Stimulated activated CD4-positive, alpha-beta T cell treated with anti-CD3 and anti-CD28 coated beads, Interleukin-2, amount 100 ng/mL, for 48 hours (primary cell): ENCODE measurements around the gene MANSC1.
"Not testable (repeated sequence)": the region's sequence is repeated elsewhere in the genome, so short reads cannot be mapped to it uniquely, and the experiment has no call there.

Source experiments
- DNase-seq, 2 donors: peaks; one replicate each; pipeline ENCODE4 v3.0.0-alpha.2; 2020

The MANSC1 gene

GRCh38 chr12:12365446-12365802 is 15.4 kb upstream of the MANSC1 start:
- DNase-seq: no peak

- no peak for DNase-seq
Measured at GRCh38 chr12:12364787-12365445, 14.9 kb upstream of the MANSC1 start.

- DNase-seq: no peak
Measured at GRCh38 chr12:12358528-12358927, 8.5 kb upstream of the MANSC1 start.

GRCh38 chr12:12357719-12358461 is 7.8 kb upstream of the MANSC1 start:
- DNase-seq: peak in 1 of 2 donors; percentile 23

- DNase-seq: peak; percentile 95 to 98
Measured at GRCh38 chr12:12356896-12357718, 7.1 kb upstream of the MANSC1 start, which contains the start of gene BORCS5. Gene BORCS5 (plus strand): TSS chr12:12357078. CDS start chr12:12357452, 374 bp downstream.

- no peak for DNase-seq
Measured at GRCh38 chr12:12356467-12356895, 6.4 kb upstream of the MANSC1 start.

GRCh38 chr12:12353807-12354206 is 3.8 kb upstream of the MANSC1 start:
- no peak for DNase-seq

- no peak for DNase-seq
Measured at GRCh38 chr12:12353276-12353675, 3.2 kb upstream of the MANSC1 start.

GRCh38 chr12:12351468-12352185 is 1.6 kb upstream of the MANSC1 start:
- DNase-seq: not testable (repeated sequence)

- no peak for DNase-seq
Measured at GRCh38 chr12:12350868-12351463, 924 bp upstream of the MANSC1 start.

GRCh38 chr12:12338527-12339168 is 11.4 kb downstream of the MANSC1 start:
- no peak for DNase-seq

GRCh38 chr12:12336511-12336910 is 13.5 kb downstream of the MANSC1 start:
- no peak for DNase-seq

GRCh38 chr12:12336049-12336411 is 14.0 kb downstream of the MANSC1 start:
- DNase-seq: no peak

- DNase-seq: peak; percentile 52 to 67
Measured at GRCh38 chr12:12334367-12335040, 15.5 kb downstream of the MANSC1 start.

- DNase-seq: no peak
Measured at GRCh38 chr12:12333407-12334366, 16.4 kb downstream of the MANSC1 start.

- no peak for DNase-seq
Measured at GRCh38 chr12:12331896-12332295, 18.1 kb downstream of the MANSC1 start.

GRCh38 chr12:12331244-12331771 is 18.7 kb downstream of the MANSC1 start:
- no peak for DNase-seq

GRCh38 chr12:12327802-12328201 is 22.2 kb downstream of the MANSC1 start:
- DNase-seq: peak in 1 of 2 donors; percentile 7

- DNase-seq: no peak
Measured at GRCh38 chr12:12326262-12326661, 23.8 kb downstream of the MANSC1 start.

- DNase-seq: no peak
Measured at GRCh38 chr12:12323591-12323990, 26.5 kb downstream of the MANSC1 start.
